Measurements from ENCODE around the gene ANTKMT.
A peak's percentile ranks its signal among the peaks of the same experiment; 100 is the strongest.

ANTKMT gene

GRCh38 chr16:685967-686366, 35.0 kb upstream of the ANTKMT start:
- TF ChIP-seq EZH2phosphoT487 (conservative IDR thresholded peaks at IDR 0.05; ENCODE audit: low read length), result no peak
- peak; percentile 19 for TF ChIP-seq CTCF (IDR thresholded peaks at IDR 0.05; ENCODE audit: insufficient read depth, low read length, poor library complexity, severe bottlenecking)
- no peaks in the 10 kb centered on the region for H3K27me3 ChIP-seq (ENCODE audit: low read length)
- no peaks in the 10 kb centered on the region for H4K20me1 ChIP-seq (ENCODE audit: low read depth, low read length)
- peaks cover 21% of the 10 kb centered on the region; the same call in 1 of the 2 replicates for H3K79me2 ChIP-seq (ENCODE audit: insufficient read depth, low read length)
- no peak overlapping the region for H3K4me2 ChIP-seq (ENCODE audit: low read depth, low read length, poor library complexity, severe bottlenecking)
- H3K9me2 ChIP-seq (replicated peaks; ENCODE audit: insufficient read depth, low read length), result no peaks in the 10 kb centered on the region
- no peaks in the 10 kb centered on the region for H3K9me3 ChIP-seq (ENCODE audit: insufficient read depth, low read length)
- H3F3A ChIP-seq (ENCODE audit: insufficient read depth), result no peaks in the 10 kb centered on the region
- H3K4me3 ChIP-seq (ENCODE audit: insufficient read depth, low read length, poor library complexity, severe bottlenecking), result no peak overlapping the region
- H2AFZ ChIP-seq (ENCODE audit: low read depth, low read length, severe bottlenecking), result no peak overlapping the region
- H3K27ac ChIP-seq (ENCODE audit: low read depth, low read length), result no peak overlapping the region
- no peaks in the 10 kb centered on the region for H3K36me3 ChIP-seq (ENCODE audit: low read length)
- no peak overlapping the region for H3K9ac ChIP-seq (ENCODE audit: low read length)

GRCh38 chr16:686459-687260, 34.3 kb upstream of the ANTKMT start:
- H3K4me3 ChIP-seq (ENCODE audit: insufficient read depth, low read length, poor library complexity, severe bottlenecking), result no peak overlapping the region
- H3K27me3 ChIP-seq (ENCODE audit: low read length), result no peaks in the 10 kb centered on the region
- no peak overlapping the region for H3K27ac ChIP-seq (ENCODE audit: low read depth, low read length)
- no peaks in the 10 kb centered on the region for H3F3A ChIP-seq (ENCODE audit: insufficient read depth)
- H3K9me2 ChIP-seq (replicated peaks; ENCODE audit: insufficient read depth, low read length), result no peaks in the 10 kb centered on the region
- H3K79me2 ChIP-seq (ENCODE audit: insufficient read depth, low read length), result peaks cover 14% of the 10 kb centered on the region; the same call in 1 of the 2 replicates
- no peaks in the 10 kb centered on the region for H3K9me3 ChIP-seq (ENCODE audit: insufficient read depth, low read length)
- H2AFZ ChIP-seq (ENCODE audit: low read depth, low read length, severe bottlenecking), result no peak overlapping the region
- H3K4me2 ChIP-seq (ENCODE audit: low read depth, low read length, poor library complexity, severe bottlenecking), result no peak overlapping the region
- H3K36me3 ChIP-seq (ENCODE audit: low read length), result no peaks in the 10 kb centered on the region
- no peak overlapping the region for H3K9ac ChIP-seq (ENCODE audit: low read length)
- H4K20me1 ChIP-seq (ENCODE audit: low read depth, low read length), result no peaks in the 10 kb centered on the region
- TF ChIP-seq CTCF (IDR thresholded peaks at IDR 0.05; ENCODE audit: insufficient read depth, low read length, poor library complexity, severe bottlenecking), result no peak

- Histone ChIP-seq H4K20me1 (ENCODE audit: low read depth, low read length) (no peaks in the 10 kb centered on the region), H3K36me3 (ENCODE audit: low read length) (no peaks in the 10 kb centered on the region), H3K9ac (ENCODE audit: low read length) (no peak overlapping the region), H3K4me2 (ENCODE audit: low read depth, low read length, poor library complexity, severe bottlenecking) (no peak overlapping the region), H3K9me2 (replicated peaks; ENCODE audit: insufficient read depth, low read length) (no peaks in the 10 kb centered on the region), H3F3A (ENCODE audit: insufficient read depth) (0 out of 2 replicates have a peak, but pooled peaks cover under 1% of the 10 kb centered on the region), H2AFZ (ENCODE audit: low read depth, low read length, severe bottlenecking) (no peak overlapping the region), H3K9me3 (ENCODE audit: insufficient read depth, low read length) (no peaks in the 10 kb centered on the region), H3K27ac (ENCODE audit: low read depth, low read length) (no peak overlapping the region), H3K4me3 (ENCODE audit: insufficient read depth, low read length, poor library complexity, severe bottlenecking) (no peak overlapping the region), H3K79me2 (ENCODE audit: insufficient read depth, low read length) (peaks cover 8% of the 10 kb centered on the region; the same call in 1 of the 2 replicates), H3K27me3 (ENCODE audit: low read length) (no peaks in the 10 kb centered on the region)
- TF ChIP-seq EZH2phosphoT487 (conservative IDR thresholded peaks at IDR 0.05; ENCODE audit: low read length) (no peak), CTCF (IDR thresholded peaks at IDR 0.05; ENCODE audit: insufficient read depth, low read length, poor library complexity, severe bottlenecking) (no peak)
Measured at GRCh38 chr16:687499-687898, 33.4 kb upstream of the ANTKMT start.

Measured in SU-DHL-6 (cell line).